Transverse colon (tissue), 4 donors: ENCODE measurements around the gene CDK5R2.
"Not testable (repeated sequence)": the region's sequence is repeated elsewhere in the genome, so short reads cannot be mapped to it uniquely, and the experiment has no call there.

Experiments used
- CTCF ChIP-seq, 5 experiments: fragments of 200-600 bp in 3 of 5; fragments of 450-650 bp in 2 of 5; sonication (generic) in 3 of 5; IDR thresholded peaks; 1 replicate in 2 of 5; 2 replicates in 3 of 5; pipeline ENCODE4 v1.5.1; 2016 to 2017; ENCODE audit warnings: antibody characterized with exemption in 5 of 5, inconsistent platforms in 3 of 5, mild to moderate bottlenecking in 2 of 5, moderate library complexity in 1 of 5
- POLR2A ChIP-seq: fragments of 450-650 bp; IDR thresholded peaks from one replicate; pipeline ENCODE4 v1.6.1; 2016; ENCODE audit warnings: antibody characterized with exemption, mild to moderate bottlenecking, moderate library complexity
- POLR2AphosphoS5 ChIP-seq, 3 donors: sonication (generic); formaldehyde crosslinking; IDR thresholded peaks; one replicate each; pipeline ENCODE4 v1.6.1; 2016; ENCODE audit warnings: antibody characterized with exemption in 3 of 3

- TF ChIP-seq CTCF (IDR thresholded peaks at IDR 0.05); POLR2A; POLR2AphosphoS5 (IDR thresholded peaks at IDR 0.05): not testable (repeated sequence)
Observed at GRCh38 chr2:218930488-218930887, 29.0 kb upstream of the CDK5R2 start.
